NAMALWA (cell line): ENCODE measurements around the gene SERF1B.
"Not testable (repeated sequence)": the region's sequence is repeated elsewhere in the genome, so short reads cannot be mapped to it uniquely, and the experiment has no call there.

Experiments used
- DNase-seq: peaks from one replicate; pipeline ENCODE4 v3.0.0-alpha.2; 2015; ENCODE audit warnings: low spot score

SERF1B gene

GRCh38 chr5:70025106-70025844 lies at the start of gene SERF1B:
TSS of gene SERF1B (plus strand) at chr5:70025251. CDS start at chr5:70025452, 201 bp downstream.
- DNase-seq: not testable (repeated sequence)

- DNase-seq: not testable (repeated sequence)
Measured at GRCh38 chr5:69991713-69992112, 33.3 kb upstream of the SERF1B start.

GRCh38 chr5:69995535-69995934 lies 29.5 kb upstream of the SERF1B start:
- DNase-seq: not testable (repeated sequence)

- DNase-seq: not testable (repeated sequence)
Measured at GRCh38 chr5:70020660-70021059, 4.4 kb upstream of the SERF1B start.

GRCh38 chr5:70025845-70026145 lies 744 bp downstream of the SERF1B start:
- DNase-seq: not testable (repeated sequence)

- not testable (repeated sequence) for DNase-seq
Measured at GRCh38 chr5:70031204-70031603, 6.2 kb downstream of the SERF1B start.

- not testable (repeated sequence) for DNase-seq
Measured at GRCh38 chr5:70041411-70041810, 16.4 kb downstream of the SERF1B start.

GRCh38 chr5:70049790-70050142 lies 24.7 kb downstream of the SERF1B start:
- not testable (repeated sequence) for DNase-seq

- DNase-seq: not testable (repeated sequence)
Measured at GRCh38 chr5:70056289-70056942, 31.4 kb downstream of the SERF1B start.

- not testable (repeated sequence) for DNase-seq
Measured at GRCh38 chr5:70057140-70057539, 32.1 kb downstream of the SERF1B start.

GRCh38 chr5:70077632-70078031 lies 52.6 kb downstream of the SERF1B start:
- not testable (repeated sequence) for DNase-seq

- not testable (repeated sequence) for DNase-seq
Measured at GRCh38 chr5:70088907-70089464, 63.9 kb downstream of the SERF1B start.

GRCh38 chr5:70091776-70092175 lies 66.7 kb downstream of the SERF1B start:
- DNase-seq: not testable (repeated sequence)
